Nucleus accumbens (tissue), 56 donors: ENCODE results near the gene RHCE.
"Not testable (repeated sequence)": the region's sequence is repeated elsewhere in the genome, so short reads cannot be mapped to it uniquely, and the experiment has no call there.

Source experiments
- DNase-seq, 56 donors: peaks; one replicate each; lab custom pipeline; 2025; lab: John Stamatoyannopoulos, UW

RHCE gene

DNA sequence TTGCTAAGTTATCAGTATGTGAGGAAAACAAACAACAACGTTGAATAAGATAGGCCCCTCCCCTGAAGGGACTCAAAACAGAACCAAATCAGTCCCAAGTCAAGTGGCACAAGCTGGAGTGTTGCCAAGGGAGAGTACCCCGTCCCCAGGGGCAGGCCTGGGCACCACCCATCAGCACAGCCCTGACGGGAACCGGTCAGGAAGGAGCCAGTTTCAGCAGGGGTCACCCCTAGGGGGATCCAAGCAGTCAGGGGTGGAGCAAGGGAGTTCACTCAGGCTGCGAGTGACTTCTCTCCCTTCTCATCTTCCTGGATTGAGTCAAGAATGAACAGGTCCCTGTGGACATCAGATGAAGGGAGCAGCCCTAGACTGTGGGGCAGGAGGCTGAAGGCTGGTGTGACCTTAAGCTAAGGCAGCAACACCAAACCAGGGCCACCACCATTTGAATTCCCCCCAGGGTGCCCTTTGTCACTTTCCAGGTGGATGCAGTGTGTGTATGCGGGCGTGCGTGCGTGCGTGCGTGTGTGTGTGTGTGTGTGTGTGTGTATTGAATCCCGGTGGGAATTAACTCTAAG is 14.8 kb downstream of the RHCE start:
- DNase-seq, result not testable (repeated sequence)

DNA sequence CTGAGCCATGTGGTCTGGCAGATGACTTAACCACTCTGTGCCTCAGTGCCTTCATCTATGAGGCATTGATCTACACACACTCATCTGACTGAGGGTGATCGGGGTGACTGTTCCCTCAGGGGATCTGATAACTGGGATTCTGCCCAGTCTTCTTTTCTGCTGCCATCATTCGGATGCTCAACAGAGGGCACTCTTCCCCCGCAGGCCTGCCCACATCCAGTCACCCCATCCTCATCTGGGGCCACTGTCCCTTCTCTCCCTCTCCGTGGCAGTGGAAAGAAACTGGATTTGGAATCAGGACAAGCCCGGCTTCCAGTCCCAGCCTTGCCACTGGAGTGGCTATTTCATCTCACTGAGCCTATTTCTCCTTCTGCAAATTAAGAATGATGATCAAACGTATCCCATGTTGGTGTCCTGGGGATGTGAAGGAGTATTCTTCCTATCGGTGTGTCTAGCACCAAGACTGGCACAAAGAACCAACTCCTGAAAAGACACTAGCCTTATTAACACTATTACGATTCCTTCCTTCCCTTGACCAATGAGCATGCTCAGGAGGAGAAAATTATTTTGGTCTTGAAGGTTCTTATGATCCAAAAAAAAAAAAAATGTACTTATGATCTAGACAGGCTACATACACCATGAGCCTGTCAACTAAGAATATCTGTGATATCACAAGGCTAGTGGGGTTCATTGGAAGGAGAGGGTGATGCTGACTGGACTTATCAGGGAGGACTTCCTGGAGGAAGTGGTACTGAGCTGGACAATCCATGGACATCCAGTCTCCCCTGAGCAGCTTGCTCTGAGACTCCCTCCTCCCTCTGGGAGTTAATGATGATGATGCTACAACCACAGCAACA is 17.4 kb downstream of the RHCE start:
- peak in 20 of 56 donors; percentile 1 to 18 (median 6) for DNase-seq

DNA sequence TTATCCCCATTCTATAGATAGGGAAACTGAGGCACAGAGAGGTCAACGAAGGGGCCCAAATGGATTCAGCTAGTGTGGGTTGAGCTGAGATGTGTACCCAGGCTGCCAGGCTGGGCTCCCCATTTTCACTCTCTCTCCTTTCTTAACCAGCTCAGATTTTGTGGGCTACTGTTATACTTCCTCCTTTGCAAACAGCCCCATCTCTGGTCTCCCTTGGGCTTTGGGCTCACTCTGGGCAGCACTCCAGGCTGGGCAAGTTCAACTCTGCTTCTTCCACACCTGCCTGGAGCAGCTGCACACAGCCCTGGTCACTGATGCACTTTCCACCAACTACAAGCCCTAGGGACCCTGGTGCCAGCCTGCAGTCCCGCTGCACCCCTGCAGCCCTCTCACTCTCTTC is 22.5 kb downstream of the RHCE start:
- DNase-seq, result not testable (repeated sequence)

DNA sequence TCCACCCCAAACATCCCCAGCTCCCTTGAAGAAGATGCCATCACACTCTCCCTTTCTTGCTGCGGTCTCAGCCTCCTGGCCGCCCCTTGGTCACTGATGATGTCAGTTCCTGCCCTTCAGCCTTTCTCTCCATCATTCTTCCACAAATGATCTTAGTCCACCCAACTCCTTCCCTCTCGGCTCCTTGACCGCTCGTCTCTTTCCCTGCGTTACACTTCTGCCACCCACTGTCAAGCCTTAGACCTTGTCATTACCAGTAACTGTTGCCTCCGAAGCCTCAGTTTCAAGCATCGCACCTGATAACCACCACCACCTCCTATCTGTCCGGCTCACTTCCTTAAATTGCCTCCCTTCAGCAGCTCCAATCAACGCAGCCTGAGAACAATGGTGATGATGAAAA is 23.1 kb downstream of the RHCE start:
- not testable (repeated sequence) for DNase-seq

DNA sequence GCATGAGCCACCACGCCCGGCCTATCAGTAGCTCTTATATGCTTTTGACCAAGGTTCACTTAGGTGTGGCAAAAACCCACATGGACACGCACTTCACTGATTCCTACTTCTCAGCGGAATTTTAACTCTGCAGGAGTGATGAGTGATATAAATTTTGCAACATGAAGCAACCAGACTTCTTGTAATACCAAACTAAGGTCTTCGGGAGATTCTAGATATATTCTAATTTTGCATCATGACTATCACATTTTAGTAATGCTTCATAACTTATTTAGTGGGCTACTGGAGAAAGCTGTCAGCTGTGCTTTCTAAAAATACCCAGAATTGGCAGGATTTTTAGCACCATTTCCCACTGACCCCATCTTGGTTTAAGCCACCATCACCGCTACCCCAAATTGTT is 27.8 kb downstream of the RHCE start:
- DNase-seq, result no peak

DNA sequence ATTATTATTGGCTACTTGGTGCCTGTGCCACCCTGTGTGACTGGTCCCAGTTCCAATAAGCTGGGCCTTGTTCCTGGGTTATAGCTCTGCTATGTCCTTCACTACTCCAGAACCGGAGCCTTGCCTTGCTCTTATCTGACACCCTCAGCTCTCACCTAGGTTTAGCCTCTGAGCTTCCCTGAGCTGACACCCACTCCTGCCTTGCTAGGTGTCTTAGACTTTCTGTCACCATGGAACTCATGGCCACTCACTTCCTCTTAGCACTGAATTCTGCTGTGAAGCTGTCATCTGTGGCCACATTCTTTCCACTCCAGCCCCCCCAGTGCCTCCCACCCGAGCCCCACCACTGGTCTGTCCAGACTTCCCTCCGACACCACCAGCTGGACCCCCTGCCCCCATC is 30.9 kb downstream of the RHCE start:
- not testable (repeated sequence) for DNase-seq

DNA sequence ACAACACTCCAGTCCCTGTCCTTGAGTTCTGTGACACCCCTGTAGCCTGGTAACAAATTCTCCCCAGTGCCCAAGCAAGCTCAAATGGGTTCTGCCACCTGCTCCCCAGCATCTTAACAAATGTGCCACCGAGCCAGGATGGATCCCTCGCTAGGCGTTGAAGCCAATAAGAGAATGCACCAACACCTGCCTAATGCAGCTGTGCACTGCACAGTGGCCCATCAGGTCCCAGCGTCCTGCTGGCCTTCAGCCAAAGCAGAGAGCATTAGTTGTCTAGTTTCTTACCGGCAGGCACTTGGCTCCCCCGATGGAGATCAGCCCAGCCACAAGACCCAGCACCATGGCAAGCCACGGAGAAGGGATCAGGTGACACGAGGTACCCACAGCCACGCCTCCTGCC is 31.9 kb downstream of the RHCE start:
- DNase-seq, result not testable (repeated sequence)

DNA sequence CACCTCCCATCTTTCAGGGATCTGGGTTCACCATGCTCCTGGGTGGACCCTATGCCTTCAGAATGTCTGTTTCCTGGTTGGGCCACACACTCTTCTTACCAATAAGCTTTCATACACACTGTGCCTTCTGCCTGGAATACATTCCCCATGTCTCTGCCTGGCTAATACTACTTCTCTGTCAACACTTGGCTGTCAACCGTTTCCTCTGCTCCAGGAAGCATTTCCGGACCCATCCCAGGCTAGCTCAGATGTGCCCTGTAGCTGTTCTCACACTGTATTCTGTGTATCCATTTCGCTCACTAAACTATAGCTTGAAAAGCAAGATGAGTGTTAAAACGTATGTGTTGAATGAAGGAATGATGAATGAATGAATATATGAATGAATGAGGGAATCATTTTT is 33.5 kb downstream of the RHCE start:
- not testable (repeated sequence) for DNase-seq

DNA sequence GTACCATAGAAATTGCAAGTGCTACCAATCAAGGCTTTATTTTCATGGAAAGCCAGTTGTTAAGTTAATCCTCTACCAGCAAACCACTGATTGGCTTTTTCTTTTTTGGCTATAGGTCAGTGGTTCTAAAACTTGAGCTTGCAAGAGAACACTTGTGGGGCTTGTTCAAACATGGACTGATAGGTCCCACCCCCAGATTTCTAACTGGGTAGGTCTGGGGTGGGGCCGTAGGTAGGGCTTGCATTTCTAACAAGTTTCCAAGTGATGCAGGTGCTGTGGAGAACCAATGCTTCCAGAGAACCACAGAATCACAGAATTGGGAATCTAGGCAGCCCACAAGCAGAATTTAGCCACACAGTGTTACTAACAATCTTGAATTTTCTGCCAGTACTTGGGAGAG is 36.8 kb downstream of the RHCE start:
- not testable (repeated sequence) for DNase-seq

DNA sequence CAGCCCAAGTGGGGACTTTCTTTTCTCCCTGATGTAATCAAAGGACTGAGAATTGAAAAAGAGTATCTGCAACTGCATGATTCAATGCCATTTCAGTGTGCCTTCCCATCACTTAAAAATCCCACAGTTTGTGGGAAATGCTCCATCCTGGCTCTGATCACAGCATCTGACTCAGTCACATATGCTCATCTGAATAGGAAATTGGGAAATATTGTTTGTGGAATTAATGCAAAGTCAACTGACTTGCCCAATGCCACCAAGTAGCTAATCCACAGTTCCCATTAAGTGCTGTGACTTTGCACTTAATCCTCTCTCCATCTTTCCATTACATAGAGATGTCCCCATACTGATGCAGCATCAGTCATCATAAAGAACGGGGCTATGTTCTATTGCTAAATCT is 37.5 kb downstream of the RHCE start:
- peak in 1 of 56 donors; percentile 1 for DNase-seq

DNA sequence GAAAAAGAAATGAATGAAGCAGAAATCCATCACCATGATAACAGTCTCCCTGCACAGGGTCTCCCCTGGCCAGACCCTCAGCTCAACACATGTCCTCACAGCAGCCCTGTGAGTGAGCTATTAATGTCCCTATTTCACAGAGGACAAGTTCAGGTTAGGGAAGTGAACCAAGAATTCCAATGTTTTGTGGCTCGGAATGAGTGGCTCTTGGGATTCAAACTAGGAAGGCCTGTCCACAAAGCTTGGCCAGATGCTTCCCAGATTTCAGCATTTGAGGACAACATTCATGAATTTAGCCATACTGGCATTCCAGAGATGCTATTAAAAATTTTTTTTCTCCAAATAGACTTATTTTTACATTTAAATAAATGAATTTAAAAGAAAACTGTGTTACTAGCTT is 38.1 kb downstream of the RHCE start:
- DNase-seq, result not testable (repeated sequence)

DNA sequence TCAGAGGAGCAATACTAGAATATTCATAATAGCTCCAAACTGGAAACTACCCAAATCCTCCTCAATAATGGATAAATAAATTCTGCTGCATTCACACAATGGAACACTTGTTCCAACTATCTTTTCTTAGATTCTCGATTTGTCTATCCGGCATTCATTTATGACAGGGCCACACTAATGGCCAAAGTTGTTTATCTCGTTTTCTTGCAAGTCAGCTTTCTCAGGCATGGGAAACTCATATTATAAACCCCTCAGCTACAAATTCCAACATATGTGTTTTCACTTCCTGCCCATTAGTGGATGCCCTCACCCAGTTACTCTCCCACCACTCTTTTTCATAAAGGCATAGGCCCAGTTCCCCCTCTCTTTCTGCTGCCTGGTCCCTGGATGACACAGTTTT is 42.3 kb downstream of the RHCE start:
- not testable (repeated sequence) for DNase-seq

DNA sequence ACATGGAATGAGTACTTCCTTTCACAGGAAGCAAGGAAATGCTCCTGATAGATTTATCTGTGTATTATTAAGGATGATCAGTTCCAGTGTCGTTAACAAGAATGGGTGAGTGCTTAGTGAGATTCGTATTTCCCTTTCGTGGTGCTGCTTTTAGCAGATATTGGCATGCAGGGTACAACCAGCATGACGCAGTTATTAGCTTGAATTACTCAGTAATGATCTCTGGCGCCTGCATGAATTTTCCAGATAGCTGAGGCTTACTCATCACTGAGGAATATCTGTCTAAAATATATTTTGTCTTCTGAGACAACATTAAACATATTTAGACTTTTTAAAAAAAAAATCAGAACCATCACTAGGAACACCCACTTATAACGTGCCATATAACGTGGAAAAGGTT is 48.9 kb downstream of the RHCE start:
- peak in 18 of 56 donors; percentile 1 to 58 (median 12) for DNase-seq

DNA sequence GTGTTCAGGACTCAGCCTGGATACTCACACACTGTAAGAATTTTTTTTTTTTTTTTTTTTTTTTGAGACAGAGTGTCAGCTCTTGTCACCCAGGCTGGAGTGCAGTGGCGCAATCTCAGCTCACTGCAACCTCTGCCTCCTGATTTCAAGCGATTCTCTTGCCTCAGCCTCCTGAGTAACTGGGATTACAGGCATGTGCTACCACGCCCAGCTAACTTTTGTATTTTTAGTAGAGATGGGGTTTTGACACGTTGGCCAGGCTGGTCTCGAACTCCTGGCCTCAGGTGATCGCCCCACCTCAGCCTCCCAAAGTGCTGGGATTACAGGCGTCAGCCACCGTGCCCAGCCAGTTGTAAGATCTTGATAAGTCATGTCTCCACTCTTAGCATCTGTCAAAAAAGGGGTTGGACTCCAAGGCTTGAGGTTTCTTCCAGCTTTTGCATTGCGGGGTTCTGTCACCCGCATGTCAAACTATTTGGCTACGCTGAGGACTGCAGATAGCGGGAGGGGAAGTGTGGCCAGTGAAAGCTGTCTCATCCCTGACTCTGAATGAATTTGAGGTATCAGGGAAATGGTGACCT is 50.8 kb downstream of the RHCE start:
- DNase-seq, result not testable (repeated sequence)

DNA sequence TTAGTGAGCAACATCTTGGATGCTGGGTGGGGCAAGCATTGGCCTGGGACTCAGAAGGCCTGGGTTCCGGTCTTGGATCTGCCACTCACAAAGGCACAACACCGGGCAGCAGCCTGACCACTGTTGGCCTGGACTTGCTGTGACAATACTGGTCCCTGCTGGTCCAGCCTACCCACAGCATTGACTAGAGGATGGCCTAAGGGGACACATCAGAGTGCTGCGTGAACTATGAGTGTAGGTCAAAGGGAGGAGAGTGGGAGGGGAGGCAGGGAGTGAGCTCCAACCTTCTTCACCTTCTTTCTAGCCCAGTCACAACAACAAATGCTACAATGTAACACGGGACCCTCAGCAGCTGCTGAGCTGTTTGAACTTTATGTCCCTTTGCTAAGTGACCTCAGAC is 51.4 kb downstream of the RHCE start:
- DNase-seq, result no peak

DNA sequence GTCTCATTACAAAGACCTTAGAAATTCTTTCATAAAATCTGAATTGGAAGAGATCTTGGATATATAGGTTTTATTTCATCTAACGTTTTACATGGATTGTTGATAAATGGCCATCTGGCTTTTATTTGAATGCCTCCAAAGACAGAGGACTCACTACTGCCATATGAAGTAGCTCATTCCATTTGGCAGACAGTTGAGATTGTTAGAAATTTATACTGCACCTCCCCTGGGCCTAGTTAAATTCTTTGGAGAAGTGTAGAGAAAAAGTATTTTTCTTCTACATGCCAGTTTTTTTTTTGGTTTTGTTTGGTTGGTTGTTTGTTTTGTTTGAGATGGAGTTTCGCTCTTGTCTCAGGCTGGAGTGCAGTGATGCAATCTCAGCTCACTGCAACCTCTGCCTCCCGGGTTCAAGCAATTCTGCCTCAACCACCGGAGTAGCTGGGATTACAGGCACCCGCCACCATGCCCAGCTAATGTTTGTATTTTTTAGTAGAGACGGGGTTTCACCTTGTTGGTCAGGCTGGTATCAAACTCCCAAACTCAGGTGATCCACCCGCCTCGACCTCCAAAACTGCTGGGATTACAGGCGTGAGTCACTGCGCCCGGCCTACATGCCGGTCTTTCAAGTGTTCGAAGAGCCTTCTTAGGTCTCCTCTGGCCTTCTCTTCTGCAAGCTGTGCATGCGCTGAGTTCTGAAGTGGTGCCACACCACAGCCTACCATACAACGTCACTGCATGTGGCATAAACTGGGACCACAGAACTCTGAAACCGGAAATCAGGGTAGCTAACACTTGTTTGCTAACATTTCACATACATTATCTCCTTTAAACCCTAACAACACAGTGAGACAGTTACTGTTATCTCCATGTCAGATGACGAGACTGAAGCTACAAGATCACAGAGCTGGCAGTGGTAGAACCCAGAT is 57.7 kb downstream of the RHCE start:
- not testable (repeated sequence) for DNase-seq

DNA sequence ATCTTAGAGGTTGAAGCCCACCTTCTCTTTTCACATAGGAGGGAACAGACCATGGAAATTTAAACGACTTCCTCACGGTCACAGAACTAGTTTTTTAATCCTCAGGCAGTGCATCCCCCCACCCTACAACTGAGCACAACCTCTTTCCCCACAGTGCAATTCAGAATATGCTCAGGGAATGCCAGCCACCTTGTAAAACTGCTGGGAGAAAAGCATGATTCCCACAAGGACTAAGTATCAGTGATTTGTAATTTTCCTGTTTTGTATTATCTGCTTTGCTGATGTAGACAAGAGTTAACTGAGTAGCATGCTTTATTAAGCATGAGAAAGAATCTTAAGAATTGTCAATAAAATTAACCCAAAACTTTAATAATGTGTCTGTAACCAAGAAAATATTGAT is 58.7 kb downstream of the RHCE start:
- no peak for DNase-seq

DNA sequence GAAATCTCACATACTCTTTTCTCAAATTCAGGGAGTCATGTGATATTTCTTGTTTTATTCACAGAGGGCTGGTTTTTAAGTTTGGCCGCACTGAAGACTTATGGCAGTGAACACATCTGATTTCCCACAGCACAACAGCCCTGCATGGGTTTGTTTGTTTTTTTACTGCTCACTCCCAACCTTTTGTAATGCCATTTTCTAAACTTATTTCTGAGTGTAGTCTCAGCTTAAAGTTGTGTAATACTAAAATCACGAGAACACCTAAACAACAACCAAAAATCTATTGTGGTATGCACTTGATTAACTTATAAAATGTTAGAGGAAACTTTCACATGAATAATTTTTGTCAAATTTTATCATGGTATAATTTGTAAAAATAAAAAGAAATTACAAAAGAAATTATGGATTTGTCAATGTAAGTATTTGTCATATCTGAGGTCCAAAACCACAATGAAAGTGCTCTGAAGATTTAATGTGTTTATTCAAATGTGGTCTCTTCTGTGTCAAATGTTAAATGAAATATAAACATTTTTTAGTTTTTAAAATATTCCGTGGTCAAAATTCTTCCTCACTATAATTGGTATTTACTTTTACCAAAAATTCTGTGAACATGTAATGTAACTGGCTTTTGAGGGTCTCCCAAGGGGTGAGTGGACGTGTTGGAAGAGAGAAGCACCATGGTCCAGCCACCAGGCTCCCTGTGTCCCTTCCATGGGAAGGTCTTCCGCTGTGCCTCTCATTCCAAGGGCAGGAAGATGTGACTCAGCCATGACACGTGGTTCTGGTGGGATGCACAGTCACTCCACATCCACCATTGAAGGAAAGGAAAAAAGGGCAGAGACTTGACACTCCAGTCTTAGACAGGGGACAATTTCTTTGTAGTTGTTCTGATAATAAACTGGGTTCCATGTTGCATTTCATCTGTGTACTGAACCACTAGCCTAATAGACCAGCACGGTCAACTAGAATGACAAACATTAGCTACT is 59.7 kb downstream of the RHCE start:
- DNase-seq, result no peak

DNA sequence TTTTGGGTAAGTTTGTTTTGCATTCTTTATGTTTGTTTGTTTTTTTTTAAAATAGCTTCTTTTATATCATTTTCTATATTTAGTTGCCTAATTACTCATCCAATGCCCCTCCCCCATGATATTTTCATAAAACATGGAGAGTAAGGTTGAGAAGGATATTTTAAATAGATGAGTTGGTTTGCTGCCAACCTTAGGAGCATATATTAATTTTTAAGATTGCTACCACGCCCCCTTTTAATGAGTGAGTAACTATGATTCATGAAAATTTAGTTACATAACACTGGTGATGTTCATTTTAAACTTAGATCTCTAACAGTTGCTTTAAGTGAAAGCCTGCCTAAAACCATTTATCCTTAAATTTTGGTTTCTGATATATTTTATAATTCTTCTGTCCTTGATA is 63.8 kb downstream of the RHCE start:
- no peak for DNase-seq
